Osteocyte (in vitro differentiated cells): ENCODE measurements around the gene LRRC8D. TPM values are rescaled to one million over a fixed set of nuclear protein-coding genes. Genes with fewer than 3 reads are reported as not detected.

Source experiments
- DNase-seq: peaks from one replicate; pipeline ENCODE4 v3.0.0; 2021; ENCODE audit warnings: mixed read lengths; ENCODE audit not compliant: unreplicated experiment; ENCODE audit errors: extremely low spot score
- H3K27ac Mint-ChIP-seq: one replicate; pipeline ENCODE4 v1.8.0; 2021; ENCODE audit warnings: mild to moderate bottlenecking, mixed read lengths; ENCODE audit not compliant: unreplicated experiment
- H3K27me3 Mint-ChIP-seq: one replicate; pipeline ENCODE4 v1.8.0; 2021; ENCODE audit warnings: mixed read lengths; ENCODE audit not compliant: unreplicated experiment
- H3K36me3 Mint-ChIP-seq: one replicate; pipeline ENCODE4 v1.8.0; 2021; ENCODE audit warnings: mixed read lengths; ENCODE audit not compliant: unreplicated experiment
- H3K4me1 Mint-ChIP-seq: one replicate; pipeline ENCODE4 v1.8.0; 2021; ENCODE audit warnings: mixed read lengths; ENCODE audit not compliant: unreplicated experiment
- H3K4me3 Mint-ChIP-seq: one replicate; pipeline ENCODE4 v1.8.0; 2021; ENCODE audit warnings: mild to moderate bottlenecking, moderate library complexity, mixed read lengths; ENCODE audit not compliant: unreplicated experiment
- H3K9me3 Mint-ChIP-seq: one replicate; pipeline ENCODE4 v1.8.0; 2021; ENCODE audit warnings: mixed read lengths; ENCODE audit not compliant: unreplicated experiment
- CTCF ChIP-seq: fragments of 200-600 bp; sonication (generic); IDR thresholded peaks from 2 replicates; pipeline ENCODE4 v1.5.0; 2021; ENCODE audit warnings: antibody characterized with exemption, mild to moderate bottlenecking, moderate library complexity
- total RNA-seq: library from RNA; stranded (reverse); gene quantifications from 2 replicates; pipeline ENCODE4 v1.2.1, GENCODE V29; 2021

LRRC8D gene
- total RNA-seq, 1 donor from 2014 or later = 20.4 TPM

GRCh38 chr1:89908273-89908671 is 87.4 kb downstream of the LRRC8D start:
- Mint-ChIP-seq H3K4me1 (peaks cover 89% of the 10 kb centered on the region), H3K27ac (peak overlapping the region; percentile 84), H3K36me3 (no peaks in the 10 kb centered on the region), H3K4me3 (no peak overlapping the region), H3K27me3 (no peaks in the 10 kb centered on the region), H3K9me3 (no peaks in the 10 kb centered on the region)
- no peak for DNase-seq
- no peak for TF ChIP-seq CTCF

- Mint-ChIP-seq H3K4me3 (no peak overlapping the region), H3K36me3 (no peaks in the 10 kb centered on the region), H3K27me3 (no peaks in the 10 kb centered on the region), H3K9me3 (no peaks in the 10 kb centered on the region), H3K4me1 (peaks cover 85% of the 10 kb centered on the region), H3K27ac (peak overlapping the region; percentile 84)
- no peak for TF ChIP-seq CTCF
- DNase-seq = no peak
Measured at GRCh38 chr1:89908672-89909436, 88.0 kb downstream of the LRRC8D start.

- H3K27ac Mint-ChIP-seq = peak overlapping the region; percentile 83
- H3K9me3 Mint-ChIP-seq = no peaks in the 10 kb centered on the region
- no peaks in the 10 kb centered on the region for H3K27me3 Mint-ChIP-seq
- no peak for TF ChIP-seq CTCF
- H3K36me3 Mint-ChIP-seq = no peaks in the 10 kb centered on the region
- DNase-seq = no peak
- no peak overlapping the region for H3K4me3 Mint-ChIP-seq
- peaks cover 70% of the 10 kb centered on the region for H3K4me1 Mint-ChIP-seq
Measured at GRCh38 chr1:89910268-89910667, 89.4 kb downstream of the LRRC8D start.

GRCh38 chr1:89910780-89911179 is 89.9 kb downstream of the LRRC8D start:
- no peak for TF ChIP-seq CTCF
- no peak for DNase-seq
- H3K4me1 Mint-ChIP-seq = peaks cover 65% of the 10 kb centered on the region
- H3K36me3 Mint-ChIP-seq = no peaks in the 10 kb centered on the region
- peak overlapping the region; percentile 83 for H3K27ac Mint-ChIP-seq
- H3K9me3 Mint-ChIP-seq = no peaks in the 10 kb centered on the region
- H3K4me3 Mint-ChIP-seq = no peak overlapping the region
- H3K27me3 Mint-ChIP-seq = no peaks in the 10 kb centered on the region

- Mint-ChIP-seq H3K4me3 (no peak overlapping the region), H3K36me3 (no peaks in the 10 kb centered on the region), H3K27ac (peak overlapping the region; percentile 83), H3K27me3 (no peaks in the 10 kb centered on the region), H3K9me3 (no peaks in the 10 kb centered on the region), H3K4me1 (peaks cover 59% of the 10 kb centered on the region)
- no peak for DNase-seq
- TF ChIP-seq CTCF = no peak
Measured at GRCh38 chr1:89911191-89911991, 90.6 kb downstream of the LRRC8D start.
